Activated CD4-positive, alpha-beta T cell treated with anti-CD3 and anti-CD28 coated beads for 4 hours (primary cell): ENCODE results near the gene SBF2.
"Not testable (repeated sequence)": the region's sequence is repeated elsewhere in the genome, so short reads cannot be mapped to it uniquely, and the experiment has no call there.

Experiments
- DNase-seq, 2 donors: peaks; one replicate each; pipeline ENCODE4 v3.0.0-alpha.2; 2020

The SBF2 gene

DNA sequence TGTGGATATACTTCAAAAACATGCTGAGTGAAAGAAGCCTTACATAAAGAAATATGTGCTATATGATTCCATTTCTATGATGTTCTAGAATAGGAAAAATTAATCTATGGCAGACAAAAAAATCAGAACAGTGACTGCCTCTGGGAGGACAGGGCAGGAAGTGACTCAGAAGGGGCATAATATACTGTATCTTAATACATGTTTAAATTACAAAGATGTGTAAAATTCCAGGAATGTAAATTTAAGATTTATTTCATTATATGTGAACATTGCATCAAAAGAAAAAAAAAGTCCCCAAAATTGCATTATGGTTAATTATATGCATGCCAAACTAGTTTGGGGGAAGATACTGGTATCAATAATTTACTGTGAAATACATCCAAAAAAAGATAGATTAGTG lies 32.2 kb downstream of the SBF2 start:
- no peak for DNase-seq

DNA sequence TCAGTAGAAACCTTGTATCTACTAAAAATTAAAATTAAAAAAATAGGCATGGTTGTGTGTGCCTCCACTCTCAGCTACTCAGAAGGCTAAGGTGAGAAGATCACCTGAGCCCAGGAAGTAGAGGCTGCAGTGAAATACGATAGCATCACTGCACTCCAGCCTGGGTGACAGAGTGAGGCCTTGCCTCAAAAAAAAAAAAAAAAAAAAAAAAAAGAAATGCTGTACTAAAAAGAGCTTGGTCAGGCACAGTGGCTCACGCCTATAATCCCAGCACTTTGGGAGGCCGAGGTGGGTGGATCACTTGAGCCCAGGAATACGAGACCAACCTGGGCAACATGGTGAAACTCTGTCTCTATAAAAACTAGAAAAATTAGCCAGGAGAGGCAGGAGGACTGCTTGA lies 36.5 kb downstream of the SBF2 start:
- no peak for DNase-seq

DNA sequence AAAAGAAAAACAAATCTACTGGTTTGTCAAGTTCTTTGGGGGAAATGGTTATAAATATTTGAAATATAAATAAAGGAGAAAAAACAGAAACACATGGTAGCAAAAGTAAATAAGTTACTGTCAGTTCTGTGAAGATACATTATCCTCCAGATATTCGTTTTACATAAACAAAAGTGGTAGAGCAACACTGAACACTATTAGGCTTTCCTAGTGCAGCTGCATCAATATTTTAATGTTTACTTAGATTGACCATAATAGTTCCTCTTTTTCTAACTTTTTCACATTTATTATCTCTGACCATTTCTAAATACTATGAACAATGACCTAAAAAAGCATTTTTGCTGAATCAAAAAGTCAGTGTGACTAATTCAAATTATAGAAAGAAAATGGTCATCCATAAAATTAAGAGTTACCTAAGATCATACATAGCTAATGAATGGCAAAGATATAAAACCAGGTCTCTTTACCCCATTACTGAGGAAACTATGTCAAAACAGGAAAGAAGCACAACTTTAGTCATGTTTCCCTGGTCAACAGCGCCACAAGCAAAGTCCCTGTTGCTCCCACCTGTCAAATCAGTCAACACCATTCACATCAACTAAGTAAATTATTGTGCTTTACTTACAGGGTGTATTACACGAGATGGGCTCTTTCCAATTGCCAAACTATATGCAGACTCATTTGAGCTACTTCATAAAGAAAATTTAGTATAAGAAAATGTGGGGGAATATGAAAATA lies 38.5 kb downstream of the SBF2 start:
- no peak for DNase-seq

DNA sequence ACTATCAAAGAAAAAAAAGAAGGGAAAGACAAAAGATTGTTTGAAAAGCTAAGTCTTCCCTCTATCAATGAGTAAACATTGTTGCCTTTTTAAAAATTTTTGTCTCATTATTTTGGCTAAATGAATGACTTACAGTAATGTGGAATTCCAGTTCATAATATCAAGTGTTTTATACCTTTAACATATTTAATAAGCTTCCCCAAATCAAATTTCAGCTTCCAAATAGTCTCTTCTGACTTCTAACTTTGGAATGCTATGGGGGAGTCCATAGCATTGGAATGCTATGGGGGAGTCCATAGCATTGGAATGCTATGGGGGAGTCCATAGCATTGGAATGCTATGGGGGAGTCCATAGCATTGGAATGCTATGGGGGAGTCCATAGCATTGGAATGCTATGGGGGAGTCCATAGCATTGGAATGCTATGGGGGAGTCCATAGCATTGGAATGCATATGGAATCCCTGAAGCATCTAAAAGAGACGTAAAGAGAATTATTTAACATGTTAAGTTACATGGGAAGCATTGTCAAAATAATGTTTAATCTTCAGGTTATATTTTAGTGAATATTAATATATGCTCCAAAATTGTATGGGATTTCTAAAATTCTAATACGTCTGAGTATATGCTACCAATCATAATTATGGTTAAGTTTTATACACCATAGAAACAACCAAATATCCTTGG lies 44.4 kb downstream of the SBF2 start:
- DNase-seq, result not testable (repeated sequence)

DNA sequence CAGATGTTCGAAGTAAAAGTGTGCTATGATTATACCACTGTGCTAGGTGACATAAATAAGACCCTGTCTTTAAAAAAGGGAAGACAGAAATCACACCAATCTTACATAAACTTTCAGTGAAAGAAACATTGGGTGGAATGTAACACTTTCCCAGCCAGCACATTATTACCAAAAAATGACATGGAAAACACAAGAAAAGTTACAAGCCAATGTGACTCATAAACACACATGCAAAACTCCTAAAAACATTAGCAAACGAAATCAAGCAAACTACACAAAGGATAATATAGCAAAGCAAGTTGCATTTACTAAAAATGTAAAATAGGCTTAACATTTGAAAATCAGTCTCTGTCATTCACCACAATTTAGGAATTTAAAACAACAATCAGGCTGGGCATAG lies 47.0 kb downstream of the SBF2 start:
- no peak for DNase-seq

DNA sequence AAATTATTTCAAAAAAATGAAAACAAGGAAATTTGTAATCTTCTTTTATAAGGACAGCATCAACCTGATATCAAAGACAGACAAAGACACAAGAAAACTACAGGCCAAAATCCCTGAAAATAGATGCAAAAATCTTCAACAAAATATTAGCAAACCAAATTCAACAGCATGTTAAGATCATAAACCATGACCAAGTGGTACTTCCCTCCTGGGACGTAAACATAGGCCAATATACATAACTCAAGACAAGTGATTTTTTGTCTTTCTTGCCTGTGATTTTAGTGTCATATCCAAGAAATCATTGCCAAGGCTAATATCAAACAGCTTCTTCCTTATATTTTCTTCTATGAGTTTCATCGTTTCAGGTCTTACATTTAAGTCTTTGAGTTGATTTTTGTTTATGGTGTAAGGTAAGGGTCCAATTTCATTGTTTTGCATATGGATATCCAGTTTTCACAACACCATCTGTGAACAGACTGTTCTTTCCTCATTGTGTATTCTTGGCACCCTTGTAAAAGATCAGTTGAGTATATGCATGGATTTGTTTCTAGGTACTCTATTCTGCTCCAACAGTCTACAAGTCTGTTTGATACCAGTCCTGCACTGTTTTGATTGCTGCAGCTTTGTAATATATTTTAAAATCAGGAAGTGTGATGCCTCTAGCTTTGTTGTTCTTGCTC lies 50.0 kb downstream of the SBF2 start:
- DNase-seq, result no peak

DNA sequence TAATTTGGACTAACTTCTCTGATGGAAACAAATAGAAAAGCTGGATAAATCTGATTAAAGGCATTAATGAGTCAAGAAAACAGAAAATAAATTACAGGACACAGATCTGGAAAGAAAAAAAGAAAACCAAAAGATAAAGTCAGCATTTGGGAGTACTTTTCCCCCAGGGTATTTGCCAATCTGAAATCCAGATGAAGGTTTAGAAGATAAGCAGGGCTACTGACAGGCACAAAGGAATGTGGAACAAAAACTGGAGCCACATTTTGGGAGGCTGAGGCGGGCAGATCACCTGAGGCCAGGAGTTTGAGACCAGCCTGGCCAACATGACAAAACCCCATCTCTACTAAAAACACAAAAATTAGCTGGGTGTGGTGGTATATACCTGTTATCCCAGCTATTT lies 57.2 kb downstream of the SBF2 start:
- DNase-seq, result no peak

DNA sequence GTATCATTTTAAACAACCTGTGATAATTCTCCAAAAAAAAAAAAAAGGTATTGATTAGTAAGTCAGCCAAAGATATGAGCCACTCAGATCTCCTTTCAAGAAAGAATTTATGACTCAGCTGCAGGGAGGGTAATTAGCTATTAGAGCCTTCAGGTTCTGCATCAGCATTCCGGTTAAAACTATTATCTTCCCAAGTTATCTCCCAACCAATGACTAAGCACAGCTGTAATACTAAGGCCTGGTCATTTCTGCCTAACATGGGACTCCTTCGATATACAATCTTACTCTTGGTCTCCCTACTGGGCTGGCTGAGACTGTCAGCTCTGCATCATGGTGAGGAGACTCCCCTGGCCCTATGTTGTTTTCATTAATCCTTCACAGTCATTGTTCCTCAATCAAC lies 60.4 kb downstream of the SBF2 start:
- DNase-seq, result no peak

DNA sequence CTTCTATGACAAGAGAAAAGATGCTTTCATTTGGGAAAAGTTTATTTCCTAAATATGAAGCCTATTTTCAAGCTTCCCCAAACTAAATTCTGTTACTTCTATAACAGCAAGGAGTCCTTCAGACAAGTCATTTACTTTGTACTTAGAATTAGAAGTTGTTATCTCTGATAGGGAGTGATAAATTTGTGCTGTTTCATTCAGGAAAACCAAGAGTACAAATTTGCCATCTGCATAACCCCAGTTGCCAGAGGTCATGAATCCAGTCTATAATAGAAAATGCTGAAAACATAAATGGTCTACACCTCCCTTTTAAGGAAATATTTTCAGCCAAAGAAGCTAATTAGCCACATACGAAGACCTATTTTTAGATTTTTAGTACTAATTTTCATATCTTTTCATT lies 61.3 kb downstream of the SBF2 start:
- no peak for DNase-seq

DNA sequence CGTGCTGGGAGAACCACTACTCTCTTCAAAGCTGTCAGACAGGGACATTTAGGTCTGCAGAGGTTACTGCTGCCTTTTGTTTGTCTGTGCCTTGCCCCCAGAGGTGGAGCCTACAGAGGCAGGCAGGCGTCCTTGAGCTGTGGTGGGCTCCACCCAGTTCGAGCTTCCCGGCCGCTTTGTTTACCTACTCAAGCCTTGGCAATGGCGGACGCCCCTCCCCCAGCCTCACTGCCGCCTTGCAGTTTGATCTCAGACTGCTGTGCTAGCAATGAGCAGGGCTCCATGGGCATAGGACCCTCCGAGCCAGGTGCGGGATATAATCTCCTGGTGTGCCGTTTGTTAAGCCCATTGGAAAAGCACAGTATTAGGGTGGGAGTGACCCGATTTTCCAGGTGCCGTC lies 62.2 kb downstream of the SBF2 start:
- not testable (repeated sequence) for DNase-seq

DNA sequence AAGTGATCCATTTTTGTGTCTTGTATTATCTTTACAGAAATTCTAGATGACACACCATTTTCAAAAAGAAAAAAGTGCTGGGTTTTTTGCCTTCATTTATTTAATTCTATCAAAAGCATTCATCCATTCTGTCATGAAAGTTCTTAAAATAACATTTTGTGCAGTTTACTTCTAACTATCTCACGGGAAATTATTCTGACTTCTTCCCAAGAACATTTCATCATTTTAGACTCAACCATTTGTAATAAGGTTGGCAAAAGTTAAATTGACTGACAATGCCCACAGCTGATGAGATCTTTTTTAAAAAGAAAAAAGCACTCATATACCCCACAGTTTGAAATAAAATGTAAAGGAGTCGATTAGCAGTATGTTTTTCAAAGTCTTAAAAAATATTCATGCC lies 68.5 kb downstream of the SBF2 start:
- no peak for DNase-seq

DNA sequence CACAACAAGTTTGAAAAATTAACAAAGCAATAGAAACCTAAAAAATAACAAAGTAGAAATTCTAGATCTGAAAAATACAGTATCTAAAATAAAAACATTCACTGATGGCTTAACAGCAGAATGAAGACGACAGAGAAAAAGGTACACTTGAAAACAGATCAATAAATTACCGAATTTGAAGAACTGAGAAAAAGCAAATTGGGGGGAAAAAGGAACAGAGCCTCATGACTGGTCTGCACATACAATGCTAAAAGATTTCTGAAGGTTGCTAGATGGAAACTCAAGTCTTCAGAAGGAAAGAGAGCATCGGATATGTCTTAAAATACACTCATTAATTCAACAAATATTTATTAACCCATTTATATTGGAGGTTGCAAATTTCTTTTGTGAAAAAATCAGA lies 71.6 kb downstream of the SBF2 start:
- no peak for DNase-seq

DNA sequence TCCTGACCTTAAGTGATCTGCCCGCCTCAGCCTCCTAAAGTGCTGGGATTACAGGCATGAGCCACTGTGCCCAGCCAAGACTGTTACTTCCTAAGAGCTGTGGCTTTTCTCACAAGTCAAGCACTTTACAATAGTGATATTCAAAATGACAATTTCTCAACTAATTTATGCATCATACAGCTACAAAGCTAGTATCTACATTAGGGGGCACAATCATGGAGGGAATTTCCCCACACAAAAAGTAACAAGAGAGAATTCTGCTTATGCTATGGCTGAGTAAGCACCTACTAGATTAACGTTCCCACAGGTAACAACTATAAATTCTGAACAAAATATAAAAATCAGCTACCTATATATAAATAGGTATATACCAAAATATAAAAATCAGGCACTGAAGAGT lies 72.7 kb downstream of the SBF2 start:
- no peak for DNase-seq

DNA sequence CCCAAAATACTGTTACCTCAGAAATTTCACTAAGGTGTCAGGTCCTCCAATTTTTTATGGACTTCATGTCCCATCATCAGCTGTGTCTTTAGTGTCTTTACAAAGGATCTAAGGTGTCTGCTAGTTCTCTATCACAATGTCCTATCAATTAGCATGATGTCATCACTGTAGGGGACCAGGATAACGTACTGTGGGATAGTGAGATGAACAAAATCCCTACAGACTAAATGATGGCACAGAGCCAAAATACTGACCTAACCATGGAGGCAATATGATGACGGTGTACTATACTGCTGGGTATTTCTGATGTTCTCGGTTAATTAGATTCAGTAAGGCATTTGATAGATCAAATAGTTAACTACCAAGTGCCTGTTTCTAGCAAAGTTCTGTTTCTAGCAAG lies 82.5 kb downstream of the SBF2 start:
- DNase-seq, result no peak

DNA sequence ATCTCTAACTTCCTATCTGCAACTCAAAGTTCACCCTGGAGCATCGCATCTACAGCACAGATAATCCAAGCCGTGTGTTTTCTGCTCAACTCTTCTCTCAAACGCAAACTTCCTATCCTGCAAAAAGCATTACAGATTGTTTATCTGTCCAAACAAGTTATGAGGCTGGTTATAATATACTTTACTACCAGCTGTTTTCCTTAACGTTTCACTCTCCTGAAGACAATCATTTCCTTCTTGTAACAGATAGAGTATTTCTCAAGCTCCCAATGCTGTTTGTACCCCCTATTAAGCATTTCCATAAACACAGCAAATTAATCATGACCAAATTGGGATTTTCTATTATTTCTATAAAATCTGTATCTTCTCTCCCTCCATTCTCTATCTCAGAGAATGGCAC lies 84.7 kb downstream of the SBF2 start:
- no peak for DNase-seq

DNA sequence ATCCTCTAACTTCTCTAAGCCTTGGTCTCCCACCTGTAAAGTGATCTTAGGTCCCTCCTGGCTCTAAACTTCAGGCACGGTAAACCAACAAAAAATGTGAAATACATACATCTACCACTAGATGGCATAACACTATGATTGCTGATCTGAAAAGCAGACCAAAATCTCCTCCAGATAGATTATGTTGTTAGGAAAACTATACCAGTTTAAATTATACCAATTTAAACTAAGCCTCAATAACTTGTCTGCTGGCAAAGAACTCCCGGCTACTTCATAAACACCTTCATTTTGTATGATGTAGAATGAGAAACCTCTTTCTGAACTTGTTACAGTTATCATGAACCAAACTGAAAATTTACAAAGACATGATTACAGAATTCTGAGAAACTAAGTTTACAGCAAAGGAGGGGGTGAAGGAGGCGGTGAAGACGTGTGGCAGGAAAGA lies 85.9 kb downstream of the SBF2 start:
- DNase-seq, result peak in 1 of 2 donors; percentile 3

DNA sequence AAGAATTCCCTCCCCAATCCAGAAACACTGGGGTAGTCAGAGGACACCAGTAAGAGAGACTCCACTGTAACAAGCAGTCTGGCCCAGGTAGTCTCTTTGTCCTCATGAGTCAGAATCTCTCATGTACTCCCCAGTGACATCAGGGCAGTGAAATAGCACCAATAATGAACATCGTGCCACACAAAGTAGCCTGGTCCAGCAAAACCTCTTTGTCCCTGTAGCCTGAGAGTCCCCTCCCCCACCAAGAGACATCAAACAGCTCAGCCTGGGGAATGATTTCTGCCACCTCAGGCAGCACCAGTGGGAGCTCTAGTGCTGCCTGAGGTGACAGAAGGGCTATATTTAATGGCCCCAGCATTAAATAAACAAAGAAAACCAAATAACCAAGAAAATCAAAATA lies 88.1 kb downstream of the SBF2 start:
- no peak for DNase-seq

DNA sequence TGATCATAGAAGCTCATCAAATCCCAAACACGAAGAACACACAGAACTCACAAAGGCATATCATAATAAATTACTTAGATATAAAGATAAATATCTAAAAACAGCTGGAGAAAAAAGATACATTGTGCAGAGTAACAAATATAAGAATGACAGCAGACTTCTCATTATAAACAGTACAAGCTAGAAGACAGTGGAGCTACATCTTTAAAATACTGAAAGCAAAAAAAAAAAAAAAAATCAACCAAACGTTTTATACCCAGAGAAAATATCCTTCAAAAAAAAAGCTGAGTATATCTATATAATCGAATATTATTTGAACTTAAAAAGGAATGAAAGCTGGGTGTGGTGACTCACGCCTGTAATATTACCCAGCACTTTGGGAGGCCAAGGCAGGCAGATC lies 90.0 kb downstream of the SBF2 start:
- DNase-seq, result no peak

DNA sequence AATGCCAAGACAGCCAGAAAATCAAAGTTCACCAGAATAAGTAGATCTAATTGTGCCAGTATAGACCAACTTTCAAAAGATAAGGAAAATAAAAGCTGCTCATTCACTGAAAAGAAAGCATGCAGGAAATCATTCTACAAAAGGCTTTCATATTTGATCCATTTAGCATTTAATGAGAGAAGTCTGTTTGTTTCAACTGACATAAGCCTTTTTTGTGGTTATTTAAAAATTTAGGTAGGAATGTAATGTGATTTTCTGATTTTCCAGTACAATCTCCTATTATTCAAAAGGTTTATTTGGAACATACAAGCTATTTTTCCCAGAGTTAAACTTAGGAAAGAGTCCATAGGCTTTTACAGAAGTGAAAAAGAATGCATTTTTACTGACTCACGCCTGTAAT lies 92.7 kb downstream of the SBF2 start:
- DNase-seq, result no peak

DNA sequence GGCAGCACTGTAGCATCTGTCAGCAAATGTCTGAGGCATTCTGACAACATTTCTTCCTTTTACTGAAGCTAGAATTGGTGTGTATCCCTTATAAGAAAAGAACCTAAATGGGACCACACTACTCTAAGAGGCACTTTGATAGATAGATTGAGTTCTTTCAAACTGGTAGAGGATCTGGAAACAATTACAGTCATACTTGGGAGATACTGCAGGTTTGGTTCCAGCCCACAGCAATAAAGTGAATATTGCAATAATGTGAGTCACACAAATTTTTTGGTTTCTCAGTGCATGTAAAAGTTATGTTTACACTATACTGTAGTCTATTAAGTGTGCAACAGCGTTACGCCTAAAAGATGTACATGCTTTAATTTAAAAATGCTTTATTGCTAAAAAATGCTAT lies 96.9 kb downstream of the SBF2 start:
- no peak for DNase-seq

DNA sequence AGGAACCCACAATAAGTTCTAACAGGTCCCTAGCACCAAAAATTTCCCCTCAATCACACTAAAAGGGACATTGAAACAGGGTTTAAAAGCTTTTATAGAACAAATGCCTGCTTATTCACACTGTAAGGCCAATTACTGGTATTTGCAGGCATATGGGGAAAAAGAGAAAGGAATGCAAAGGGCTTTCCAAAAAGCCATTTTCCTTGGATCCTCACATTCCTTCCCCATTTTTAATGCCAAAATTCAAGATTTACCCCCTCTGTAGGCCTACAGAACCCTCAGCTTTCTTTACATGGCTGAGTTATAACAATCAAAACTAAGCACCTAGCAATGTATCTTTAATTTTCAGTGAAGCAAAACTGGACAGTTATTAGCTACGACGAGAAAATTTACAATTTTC lies 102.0 kb downstream of the SBF2 start:
- no peak for DNase-seq

DNA sequence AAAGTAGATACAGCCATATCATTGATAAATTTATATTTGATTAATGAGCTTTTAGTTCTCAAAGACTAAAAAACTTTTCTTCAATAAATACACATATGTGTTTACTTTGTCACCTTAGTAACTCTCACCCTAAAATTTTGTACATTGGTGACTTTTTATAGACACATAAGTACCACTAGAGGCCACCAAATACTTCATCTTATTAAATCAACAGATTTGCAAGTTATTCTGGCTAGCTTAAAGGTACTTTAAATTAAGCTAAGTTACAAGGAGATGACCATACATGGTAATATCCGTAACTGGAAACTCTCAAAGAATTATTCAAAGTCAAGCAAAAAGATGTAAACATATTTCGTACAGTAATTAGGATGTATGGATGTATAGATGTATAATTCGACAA lies 112.2 kb downstream of the SBF2 start:
- DNase-seq, result no peak

DNA sequence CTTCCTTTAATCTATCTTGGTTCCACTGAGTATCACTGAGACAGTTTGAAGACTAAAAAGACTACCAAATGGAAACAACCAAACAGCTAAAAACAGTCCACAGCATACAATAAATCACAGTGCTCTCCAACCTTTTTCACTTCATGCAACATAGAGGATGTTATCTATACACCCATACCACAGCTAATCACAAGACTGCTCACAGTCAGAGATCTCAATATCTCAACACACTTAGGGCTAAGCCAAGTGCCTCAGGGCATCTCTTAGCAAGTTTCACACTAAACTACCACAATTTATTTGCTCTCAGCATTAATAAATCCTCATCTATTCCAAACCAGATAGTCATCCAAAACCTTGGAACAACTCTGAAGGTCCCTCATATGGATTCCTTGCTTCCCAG lies 129.4 kb downstream of the SBF2 start:
- DNase-seq, result no peak

DNA sequence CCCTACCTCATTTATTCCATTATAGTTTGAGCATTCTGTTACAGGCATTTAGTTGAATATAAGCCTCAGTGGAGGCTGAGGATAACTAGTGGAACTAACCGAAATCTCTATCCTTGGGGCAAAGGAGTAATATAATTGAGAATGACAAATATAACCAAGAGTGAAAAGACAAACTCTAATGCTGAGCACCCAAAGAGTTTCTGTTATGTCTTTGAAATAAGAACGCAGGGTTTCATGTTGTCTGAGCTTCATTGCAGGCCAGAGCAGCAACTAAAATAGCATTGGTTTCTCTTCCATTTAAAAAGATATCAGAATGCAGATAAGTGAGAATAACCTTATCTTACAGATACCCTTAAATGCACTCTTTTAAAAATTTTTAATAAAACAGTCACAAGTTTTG lies 131.8 kb downstream of the SBF2 start:
- no peak for DNase-seq
